GM18870 (cell line): ENCODE data around the gene PGLYRP4.

Experiments used
- ATAC-seq: cut with Tn5 transposase; IDR thresholded peaks from one replicate; pipeline ENCODE4 v1.9.1; 2021; ENCODE audit warnings: moderate library complexity; ENCODE audit not compliant: unreplicated experiment

PGLYRP4 gene, protein sequence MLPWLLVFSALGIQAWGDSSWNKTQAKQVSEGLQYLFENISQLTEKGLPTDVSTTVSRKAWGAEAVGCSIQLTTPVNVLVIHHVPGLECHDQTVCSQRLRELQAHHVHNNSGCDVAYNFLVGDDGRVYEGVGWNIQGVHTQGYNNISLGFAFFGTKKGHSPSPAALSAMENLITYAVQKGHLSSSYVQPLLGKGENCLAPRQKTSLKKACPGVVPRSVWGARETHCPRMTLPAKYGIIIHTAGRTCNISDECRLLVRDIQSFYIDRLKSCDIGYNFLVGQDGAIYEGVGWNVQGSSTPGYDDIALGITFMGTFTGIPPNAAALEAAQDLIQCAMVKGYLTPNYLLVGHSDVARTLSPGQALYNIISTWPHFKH

DNA sequence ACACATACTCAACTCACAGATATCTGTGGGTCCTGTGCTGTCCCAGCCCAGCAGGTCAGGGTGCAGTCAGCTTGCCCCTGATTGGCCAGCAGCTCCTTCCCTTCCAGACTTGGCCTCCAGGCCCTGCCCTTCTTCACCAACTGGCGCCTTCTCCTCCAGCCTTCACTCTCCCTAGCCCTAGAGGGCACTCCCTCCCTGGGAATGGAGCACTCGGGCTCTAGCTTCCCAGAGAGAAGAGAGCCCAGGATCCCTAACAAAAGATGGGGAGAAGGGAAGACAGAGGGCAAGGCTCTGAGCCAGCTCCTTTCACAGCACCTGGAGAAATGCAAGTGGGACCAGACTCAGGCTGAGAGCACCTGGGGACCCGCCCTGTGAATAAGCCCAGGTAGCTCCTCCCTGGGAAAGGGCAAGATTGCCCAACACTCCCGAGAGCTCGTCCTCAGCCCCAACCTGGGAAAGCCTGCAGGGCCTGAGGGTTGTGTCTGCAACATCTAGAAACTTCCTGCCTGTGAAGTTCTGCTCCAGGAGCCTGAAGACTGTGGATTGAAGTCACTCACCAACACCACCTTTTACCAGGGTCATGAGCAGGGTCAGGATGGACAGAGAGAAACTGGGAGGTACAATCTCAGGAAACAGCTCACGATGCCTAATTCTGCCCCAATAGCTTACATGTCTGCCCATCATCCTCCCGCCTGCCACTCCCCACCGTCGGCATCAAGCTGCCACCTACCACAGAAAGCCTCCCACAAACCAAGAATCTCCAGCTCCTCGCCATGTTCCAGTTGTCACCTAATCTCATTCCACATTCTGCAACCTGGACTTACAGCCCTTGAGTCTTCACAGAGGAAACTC lies at the start of gene PGLYRP4:
Gene PGLYRP4, minus strand, starts transcription at position 331 of the 852 bp plus-strand sequence. CDS start 909 bp downstream, outside the sequence.
- no peak for ATAC-seq

DNA sequence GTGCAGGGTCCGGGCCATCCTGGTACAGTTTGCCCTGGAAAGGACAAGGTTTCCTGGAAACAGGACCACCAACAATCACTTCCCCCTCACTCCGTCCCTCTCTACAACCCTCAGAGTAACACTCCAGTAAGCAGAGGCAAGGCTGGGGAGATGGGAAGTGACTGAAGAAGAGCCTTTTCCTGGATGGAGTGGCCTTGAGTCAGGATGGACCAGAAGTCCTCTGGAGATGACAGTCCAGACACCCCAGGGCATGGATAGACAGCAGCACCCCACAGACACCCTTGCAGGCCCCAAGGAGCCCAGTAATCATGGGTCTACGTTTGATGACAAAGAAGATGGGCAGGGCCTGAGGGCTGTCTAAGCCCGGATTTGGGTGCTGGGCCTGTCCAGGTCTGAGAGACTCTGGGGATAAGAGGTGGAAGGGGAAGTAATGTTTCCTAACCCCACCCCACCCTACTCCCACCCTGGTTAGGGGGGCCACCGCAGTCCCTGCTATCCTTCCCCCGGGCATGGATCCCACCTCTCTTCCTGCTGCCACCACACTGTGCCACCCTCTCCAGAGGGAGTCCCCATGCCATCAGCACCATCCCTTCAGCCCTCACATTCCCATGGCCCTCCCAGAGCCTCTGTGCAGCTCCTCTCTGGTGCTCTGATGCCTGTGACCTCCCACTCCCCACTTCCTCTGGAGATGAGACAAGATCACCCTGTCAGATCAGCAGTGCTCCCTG lies 49.4 kb upstream of the PGLYRP4 start:
- no peak for ATAC-seq

DNA sequence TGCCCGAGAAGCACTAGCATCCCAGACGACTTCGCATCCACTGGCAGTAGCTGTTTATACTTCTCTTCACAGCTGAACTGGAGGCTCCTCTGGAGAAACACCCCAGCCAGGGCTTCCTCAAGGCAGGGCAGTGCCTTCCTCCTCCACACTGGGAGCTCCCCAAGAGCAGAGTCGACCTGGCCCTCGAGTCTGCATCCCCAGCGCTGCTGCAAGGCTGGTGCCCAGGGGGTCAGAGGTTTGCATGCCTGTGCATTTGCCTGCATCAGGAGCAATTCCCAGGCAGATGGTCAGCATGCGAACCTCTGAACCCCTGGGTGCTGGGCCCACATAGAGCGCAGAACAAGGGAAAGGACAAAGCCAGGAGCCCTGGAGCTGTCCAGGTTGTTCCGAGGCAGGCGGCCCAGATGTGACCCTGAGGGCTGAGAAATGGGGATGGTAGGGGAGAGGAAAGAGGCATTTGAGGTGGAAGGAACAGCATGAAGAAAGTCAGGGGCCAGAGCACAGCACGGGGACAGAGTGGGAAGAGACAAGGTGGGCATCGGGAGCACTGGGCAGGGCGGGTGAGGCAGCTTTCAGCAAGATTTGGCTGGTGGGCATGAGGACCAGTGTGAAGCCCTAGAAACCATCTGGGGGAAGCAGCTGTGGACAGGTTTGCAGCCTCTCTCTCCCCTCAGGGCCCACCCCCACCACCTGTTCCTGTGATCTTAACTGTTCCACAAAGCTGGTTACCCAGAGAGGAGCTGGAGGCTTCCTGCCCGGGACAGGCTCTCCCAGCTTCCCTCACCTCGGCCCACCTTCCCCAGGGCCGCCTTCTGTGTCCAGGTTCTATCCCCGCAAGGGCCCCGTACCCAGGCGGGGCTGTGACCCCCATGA lies 48.6 kb upstream of the PGLYRP4 start:
- no peak for ATAC-seq

DNA sequence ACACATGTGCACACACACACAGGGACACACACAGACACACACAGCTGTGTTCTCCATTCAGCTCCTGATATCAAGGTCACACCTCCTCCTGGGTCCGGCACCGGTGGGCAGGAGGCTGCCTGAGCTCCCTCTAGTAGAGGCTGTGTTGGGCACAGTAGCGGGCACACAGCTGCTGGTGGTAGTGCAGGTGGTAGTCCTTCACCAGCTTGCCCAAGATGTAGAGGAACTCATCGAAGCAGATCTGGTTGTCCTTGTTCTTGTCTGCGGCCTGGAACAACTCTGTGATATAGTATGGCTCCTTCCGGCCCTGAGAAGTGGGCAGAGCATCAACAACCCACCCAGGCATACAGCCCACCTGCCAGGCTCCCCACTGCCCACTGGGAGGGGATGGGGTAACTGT lies 47.8 kb upstream of the PGLYRP4 start:
- ATAC-seq, result no peak

DNA sequence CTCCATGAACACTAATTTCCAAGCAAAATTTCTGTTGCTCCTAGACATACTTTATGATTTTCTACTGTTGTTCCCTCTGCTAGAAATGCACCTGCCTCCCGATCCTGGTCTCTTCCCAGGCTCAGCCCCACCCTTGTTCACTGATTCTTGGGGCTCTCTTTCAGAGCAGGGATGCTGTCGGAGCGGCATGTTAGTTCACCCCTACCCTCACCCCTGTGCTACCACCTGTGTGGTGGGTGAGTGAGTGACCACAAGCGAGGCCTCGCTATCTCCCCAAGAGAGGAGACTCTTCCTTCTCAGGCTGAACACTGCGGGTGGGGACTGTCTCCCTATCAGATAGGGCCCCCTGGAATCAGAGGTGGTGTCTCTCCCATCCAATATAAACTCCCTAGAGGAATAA lies 47.1 kb upstream of the PGLYRP4 start:
- ATAC-seq, result no peak

DNA sequence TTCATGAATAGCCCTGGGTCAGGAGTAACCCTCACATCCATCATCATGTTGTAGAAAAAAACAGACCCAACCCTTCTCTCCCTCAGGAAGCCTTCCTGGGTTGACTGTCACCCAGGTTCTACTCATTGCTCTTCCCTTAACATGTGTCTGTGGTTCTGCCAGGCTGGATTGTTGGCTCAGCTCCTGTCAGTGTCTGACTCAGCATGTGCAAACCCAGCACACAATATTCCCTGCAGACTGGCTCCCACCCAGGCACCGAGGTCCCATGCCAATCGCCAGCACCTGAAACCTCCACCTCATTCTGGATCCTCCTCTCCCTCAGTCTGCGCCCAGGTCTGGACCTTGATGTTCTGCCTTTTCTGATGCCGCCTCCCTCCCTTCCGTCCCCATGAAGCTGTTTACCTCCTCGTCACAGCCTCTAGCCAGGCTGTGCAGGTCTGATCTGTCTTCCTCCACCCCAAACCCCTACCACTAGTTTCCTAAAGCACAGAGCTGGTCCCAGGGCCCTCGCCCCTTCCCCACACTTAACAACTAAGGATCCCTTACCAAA lies 46.6 kb upstream of the PGLYRP4 start:
- no peak for ATAC-seq

DNA sequence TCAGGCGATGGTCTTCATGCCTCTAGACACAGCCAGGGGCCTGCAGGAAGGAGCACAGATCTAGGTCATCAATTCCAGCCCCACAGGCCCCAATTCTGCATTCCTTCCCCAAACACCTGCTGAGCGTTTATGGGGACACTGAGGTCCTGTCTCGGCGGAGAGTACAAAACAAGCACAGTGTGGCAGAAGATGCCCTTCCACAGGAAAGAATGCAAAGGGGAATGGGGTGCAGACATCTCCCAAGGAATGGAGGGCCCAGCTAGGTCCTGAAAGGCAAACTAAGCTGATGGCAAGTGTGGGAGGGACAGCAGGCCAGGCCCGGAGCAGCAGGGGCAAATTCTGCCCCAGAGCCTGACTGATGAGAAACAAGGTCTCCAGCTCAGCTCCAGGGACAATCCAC lies 45.8 kb upstream of the PGLYRP4 start:
- ATAC-seq, result no peak

DNA sequence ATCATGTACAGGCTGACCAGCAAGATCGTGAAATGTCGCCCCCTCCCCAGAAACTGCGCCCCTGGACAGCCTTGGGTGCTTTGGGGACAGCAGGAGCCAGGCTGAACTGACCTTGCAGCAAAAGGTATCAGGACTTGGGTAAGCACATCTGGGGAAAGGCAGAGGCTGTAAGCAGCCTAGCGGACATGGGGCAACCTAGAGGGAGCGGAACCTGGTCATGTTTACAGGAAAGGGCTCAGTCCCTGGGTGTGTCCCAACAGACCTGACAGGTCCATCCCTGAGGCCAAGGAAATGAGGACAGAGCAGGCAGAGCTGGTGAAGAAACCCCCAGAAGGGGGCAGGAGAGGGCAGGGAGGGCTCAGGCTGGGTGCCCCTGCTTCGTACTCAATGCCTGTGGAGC lies 45.3 kb upstream of the PGLYRP4 start:
- ATAC-seq, result no peak

DNA sequence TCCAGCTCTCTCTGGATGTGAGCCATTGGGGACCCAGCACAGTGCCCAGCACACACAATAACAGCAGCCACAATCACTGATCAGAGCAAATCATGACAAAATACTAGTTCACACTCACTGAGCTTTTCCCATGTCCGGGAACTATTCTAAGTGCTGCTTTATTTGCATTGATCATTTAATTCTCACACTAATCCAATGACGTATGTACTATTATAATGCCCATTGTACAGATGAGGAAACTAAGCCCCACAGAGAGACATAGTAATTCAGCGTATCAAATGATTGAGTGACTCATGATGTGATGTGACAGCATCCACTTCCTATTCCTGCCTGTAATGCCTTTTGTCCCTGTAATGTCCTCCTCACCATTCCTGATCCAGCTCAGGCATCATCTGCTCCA lies 44.2 kb upstream of the PGLYRP4 start:
- ATAC-seq, result no peak

DNA sequence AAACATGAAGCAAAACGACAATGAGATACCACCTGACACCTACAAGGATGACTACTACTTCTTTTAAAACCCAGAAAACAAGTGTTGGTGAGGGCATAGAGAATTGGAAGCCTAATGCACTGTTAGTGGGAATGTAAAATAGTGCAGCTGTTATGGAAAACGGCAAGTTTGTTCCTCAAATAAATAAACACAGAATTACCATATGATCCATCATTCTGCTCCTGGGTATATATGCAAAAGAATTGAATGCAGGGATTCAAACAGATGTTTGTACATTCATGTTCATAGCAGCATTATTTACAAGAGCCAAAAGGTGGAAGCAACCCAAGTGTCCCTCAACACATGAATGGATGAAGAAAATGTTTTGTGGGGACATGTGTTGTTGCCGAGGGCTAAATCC lies 43.6 kb upstream of the PGLYRP4 start:
- no peak for ATAC-seq

DNA sequence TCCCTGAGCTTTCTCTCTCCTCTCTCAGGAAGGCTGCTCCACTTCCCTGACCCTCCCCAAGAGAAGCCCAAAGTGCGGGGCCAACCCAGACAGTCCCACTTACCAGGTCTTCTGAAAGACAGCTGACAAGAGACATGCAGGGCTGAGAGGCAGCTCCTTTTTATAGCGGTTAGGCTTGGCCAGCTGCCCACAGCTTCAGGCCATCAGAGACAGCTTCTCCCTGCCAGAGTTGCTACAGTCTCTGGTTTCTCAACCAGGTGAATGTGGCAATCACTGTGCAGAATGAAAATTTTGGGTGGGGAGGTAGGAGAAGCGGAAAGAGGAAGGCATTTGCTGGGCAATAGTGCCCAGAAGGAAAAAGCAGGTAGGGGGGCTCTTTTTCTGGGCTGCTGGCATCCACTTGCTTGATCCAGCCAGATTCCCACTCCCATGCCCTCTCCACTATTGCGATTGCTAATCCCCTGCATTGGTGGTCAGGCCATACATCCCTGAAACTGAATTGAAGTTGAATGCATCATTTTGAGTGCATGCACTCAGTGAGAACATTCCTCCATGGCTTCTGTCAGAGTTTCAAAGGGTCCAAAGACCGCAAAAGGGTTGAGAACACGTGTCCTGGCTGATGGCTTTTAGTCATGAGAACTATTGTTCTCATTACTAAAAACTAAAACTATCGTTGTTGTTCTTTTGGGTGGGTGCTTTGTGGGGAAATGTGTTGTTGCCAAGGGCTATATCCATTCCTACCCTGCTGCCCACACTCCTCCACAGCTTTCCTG lies 42.5 kb upstream of the PGLYRP4 start, which contains the start of gene S100A8:
Gene S100A8, minus strand, starts transcription at position 136 of the 773 bp plus-strand sequence. CDS start 538 bp downstream, outside the sequence.
- ATAC-seq, result no peak

DNA sequence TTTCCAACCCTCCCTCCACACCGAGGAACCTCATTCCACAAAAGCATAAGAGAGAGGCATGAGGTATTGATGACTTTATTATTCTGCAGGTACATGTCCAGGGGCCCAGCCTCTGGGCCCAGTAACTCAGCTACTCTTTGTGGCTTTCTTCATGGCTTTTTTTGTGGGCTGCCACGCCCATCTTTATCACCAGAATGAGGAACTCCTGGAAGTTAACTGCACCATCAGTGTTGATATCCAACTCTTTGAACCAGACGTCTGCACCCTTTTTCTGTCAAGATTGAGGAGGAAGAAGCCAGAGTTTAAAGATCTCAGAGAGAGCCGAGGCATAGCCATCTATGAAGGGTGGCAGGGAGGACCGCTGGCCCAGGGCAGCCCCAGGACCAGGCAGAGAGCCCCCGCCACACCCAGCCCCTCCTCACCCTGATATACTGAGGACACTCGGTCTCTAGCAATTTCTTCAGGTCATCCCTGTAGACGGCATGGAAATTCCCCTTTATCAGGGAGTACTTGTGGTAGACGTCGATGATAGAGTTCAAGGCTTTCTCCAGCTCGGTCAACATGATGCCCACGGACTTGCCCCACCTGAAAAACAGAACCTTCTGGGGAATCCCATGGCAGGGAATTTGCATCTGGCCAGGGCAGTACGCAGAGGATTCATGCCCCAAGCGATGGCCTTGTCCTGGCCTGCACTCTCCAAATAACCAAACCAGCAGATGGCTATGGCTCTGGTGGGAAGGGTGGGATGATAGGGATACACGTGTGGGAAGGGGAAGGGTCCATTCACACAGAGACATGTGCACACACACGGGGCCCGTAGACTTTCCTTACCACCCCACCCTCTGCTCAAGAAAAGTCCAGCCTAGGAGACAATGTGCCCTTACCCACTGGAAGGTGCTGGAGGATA lies 41.6 kb upstream of the PGLYRP4 start:
- no peak for ATAC-seq

DNA sequence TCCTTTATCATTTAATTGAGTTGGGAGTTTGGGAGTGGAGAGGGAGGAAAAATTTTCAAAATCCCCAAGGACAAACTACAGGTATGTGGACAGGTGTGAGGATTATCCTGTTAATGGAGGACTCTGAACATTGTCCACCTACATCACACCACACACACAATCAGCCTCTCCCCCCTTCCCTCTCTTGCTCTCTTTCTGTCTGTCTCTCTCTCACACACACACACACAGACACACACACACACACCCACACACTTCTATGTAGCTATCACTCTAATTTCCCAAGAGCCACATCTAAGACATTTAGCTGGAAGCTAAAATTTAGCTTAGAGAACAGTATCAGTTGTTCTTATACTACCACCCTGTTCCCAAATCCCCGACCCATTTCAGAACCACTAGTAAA lies 40.8 kb upstream of the PGLYRP4 start:
- ATAC-seq, result no peak

DNA sequence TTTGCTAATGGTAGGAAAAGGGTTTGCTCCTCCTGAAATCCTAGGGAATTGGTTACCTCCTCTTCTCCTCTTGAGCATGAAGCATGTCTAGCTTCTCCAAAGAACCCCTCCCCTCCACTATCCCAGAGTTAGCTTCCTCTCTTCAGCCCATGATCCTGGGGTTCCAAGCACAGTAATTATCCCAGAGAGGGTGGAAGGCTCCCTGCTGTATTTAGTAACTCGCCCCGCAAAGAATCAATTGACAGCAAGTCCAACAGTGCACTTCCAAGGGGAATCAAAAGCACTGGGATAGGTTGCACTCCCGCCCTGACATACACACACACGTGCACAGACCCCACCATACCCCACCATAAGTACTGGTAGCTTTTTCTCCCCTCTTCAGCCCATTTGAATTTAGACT lies 39.1 kb upstream of the PGLYRP4 start:
- ATAC-seq, result no peak

DNA sequence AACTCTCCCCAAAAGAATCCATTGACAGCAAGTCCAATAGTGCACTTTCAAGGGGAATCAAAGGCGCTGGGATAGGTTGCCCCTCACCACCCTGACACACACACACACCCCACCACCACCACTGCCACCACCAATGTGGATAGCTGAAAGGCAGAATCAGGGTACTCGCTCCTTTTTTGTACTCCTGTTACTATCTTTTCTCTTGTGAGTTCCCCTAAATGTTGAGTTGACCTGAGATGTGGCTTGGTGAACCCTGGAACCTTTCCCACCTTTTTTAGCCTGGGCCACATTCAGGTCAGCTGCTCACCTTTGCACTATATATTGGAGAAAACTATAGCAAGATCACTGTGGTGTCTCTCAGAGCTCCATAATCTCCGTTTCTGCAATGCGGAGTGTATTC lies 38.4 kb upstream of the PGLYRP4 start:
- ATAC-seq, result no peak

DNA sequence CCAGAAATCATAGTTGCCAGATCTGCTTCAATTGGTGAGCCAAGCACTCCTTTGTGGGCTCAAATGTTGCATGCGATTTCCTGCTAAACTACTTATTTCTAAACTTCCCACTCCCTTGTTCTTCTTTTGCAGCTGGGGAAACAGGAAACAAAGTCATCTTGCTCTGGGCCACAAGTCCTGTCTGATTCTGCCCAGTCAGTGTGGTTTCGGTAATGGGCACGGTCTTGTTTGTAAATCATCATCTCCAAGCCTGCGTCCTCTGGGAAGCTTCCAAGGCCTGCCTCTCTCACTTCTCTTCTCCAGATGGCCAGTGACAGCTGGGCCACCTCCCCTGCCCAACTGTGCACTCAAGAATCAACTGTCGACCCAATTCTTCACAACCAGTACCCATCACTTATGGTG lies 37.9 kb upstream of the PGLYRP4 start:
- ATAC-seq, result no peak

DNA sequence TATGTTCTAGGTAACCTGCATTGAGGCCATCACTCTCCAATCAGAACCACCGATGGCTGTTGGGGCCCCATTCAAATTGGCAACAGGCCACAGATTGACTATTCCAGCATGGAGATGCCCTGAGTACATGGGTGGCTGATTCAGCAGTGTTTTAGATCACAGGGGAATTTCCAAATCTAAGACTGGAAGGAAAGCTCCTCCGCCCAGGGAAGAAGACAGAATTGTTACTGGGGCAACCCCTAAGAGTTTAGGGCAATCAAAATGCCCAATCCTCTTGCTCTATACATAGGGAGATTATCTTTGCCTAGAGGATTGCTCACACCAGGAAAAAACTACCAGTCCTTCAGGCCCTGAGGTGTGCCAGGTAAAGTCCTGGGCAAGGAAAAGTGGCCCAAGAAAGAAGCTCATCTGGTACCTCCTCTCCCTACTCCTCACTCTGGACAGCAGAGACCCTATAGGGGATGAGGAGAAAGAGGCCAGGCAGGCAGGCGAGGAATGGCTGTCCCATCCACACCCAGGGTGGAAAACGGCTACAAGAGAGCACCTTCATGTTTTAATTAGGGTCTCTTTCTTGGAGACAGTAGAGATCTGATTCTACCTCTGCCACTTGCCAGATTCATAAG lies 36.4 kb upstream of the PGLYRP4 start:
- no peak for ATAC-seq

DNA sequence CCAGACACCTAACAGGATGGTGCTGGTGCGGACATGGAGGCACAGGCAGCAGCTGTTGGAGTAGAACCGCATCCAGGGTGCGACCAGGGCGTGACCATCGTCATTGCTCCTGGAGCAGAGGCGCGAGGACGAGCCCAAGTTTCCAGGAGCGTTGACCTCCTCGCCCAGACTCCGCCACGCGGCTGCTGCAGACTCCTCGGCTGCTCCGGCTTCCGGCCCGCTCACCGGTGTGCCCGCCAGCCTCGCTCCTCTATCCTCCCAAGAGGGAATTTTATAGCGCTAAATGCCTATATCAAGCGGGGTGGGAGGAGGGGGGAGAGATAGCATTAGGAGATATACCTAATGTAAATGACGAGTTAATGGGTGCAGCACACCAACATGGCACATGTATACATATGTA lies 32.1 kb upstream of the PGLYRP4 start:
- no peak for ATAC-seq
